DMS53 (cell line): Measurements from ENCODE around the gene CCNI2.
A peak's percentile ranks its signal among the peaks of the same experiment; 100 is the strongest.

Experiments
- DNase-seq: peaks from one replicate; lab custom pipeline; 2025; lab: John Stamatoyannopoulos, UW

CCNI2 gene

GRCh38 chr5:132750471-132751230 lies 3.4 kb downstream of the CCNI2 start:
- no peak for DNase-seq

- no peak for DNase-seq
These were observed 4.2 kb downstream of the CCNI2 start for GRCh38 chr5:132751444-132751843.

GRCh38 chr5:132751971-132752580 lies 4.8 kb downstream of the CCNI2 start:
- no peak for DNase-seq

GRCh38 chr5:132752581-132753125 lies 5.4 kb downstream of the CCNI2 start:
- DNase-seq: no peak

- peak; percentile 54 for DNase-seq
These were observed 6.1 kb downstream of the CCNI2 start for GRCh38 chr5:132753135-132753987.

- no peak for DNase-seq
These were observed 6.9 kb downstream of the CCNI2 start for GRCh38 chr5:132754111-132754510.

GRCh38 chr5:132754947-132755346 lies 7.7 kb downstream of the CCNI2 start:
- DNase-seq: peak; percentile 12

- DNase-seq: no peak
These were observed 9.3 kb downstream of the CCNI2 start for GRCh38 chr5:132756542-132756941.

GRCh38 chr5:132758451-132758850 lies 11.2 kb downstream of the CCNI2 start:
- no peak for DNase-seq

GRCh38 chr5:132759114-132760048 lies 12.2 kb downstream of the CCNI2 start:
- peak; percentile 75 for DNase-seq

- no peak for DNase-seq
These were observed 12.8 kb downstream of the CCNI2 start for GRCh38 chr5:132760049-132760420.

GRCh38 chr5:132760601-132761317 lies 13.5 kb downstream of the CCNI2 start:
- DNase-seq: no peak

- DNase-seq: no peak
These were observed 14.4 kb downstream of the CCNI2 start for GRCh38 chr5:132761321-132762240.

GRCh38 chr5:132762246-132763000 lies 15.2 kb downstream of the CCNI2 start:
- DNase-seq: no peak

- DNase-seq: no peak
These were observed 16.2 kb downstream of the CCNI2 start for GRCh38 chr5:132763181-132764036.

GRCh38 chr5:132764051-132764450 lies 16.8 kb downstream of the CCNI2 start:
- DNase-seq: no peak

GRCh38 chr5:132764671-132765238 lies 17.5 kb downstream of the CCNI2 start:
- DNase-seq: no peak
